Suppressor macrophage (primary cell): ENCODE measurements around the gene TNS4.

Experiments
- DNase-seq, 4 experiments: peaks; one replicate each; pipeline ENCODE4 v3.0.0-alpha.2; 2020 to 2022

Gene TNS4

GRCh38 chr17:40535924-40536294 lies 34.5 kb upstream of the TNS4 start:
- DNase-seq = peak; percentile 27 to 56 (median 47)

- DNase-seq = no peak
Measured at GRCh38 chr17:40535438-40535837, 34.0 kb upstream of the TNS4 start.

- no peak for DNase-seq
Measured at GRCh38 chr17:40534371-40535189, 33.2 kb upstream of the TNS4 start.

DNA sequence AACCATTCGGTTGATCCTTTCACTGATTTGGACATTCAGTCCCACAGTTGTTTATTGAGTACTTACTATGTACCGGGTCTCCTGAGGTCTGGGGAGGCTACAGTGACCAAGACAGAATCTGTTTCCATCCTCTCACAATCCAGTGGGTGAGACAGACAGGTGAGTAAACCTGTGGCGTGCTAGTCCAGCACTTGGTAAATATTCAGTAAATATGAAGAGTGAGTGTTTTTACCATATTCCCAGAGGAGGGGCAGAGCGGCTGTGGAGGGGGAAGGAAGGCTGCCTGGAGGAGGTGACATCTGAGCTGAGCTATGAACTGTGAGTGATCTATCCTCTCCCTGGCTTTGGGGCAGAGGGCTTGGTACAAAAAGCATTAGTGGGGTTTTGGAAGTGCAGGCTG lies 32.5 kb upstream of the TNS4 start:
- DNase-seq = no peak

- DNase-seq = peak in 2 of 4 experiments; percentile 16 to 33
Measured at GRCh38 chr17:40532520-40533253, 31.3 kb upstream of the TNS4 start.

DNA sequence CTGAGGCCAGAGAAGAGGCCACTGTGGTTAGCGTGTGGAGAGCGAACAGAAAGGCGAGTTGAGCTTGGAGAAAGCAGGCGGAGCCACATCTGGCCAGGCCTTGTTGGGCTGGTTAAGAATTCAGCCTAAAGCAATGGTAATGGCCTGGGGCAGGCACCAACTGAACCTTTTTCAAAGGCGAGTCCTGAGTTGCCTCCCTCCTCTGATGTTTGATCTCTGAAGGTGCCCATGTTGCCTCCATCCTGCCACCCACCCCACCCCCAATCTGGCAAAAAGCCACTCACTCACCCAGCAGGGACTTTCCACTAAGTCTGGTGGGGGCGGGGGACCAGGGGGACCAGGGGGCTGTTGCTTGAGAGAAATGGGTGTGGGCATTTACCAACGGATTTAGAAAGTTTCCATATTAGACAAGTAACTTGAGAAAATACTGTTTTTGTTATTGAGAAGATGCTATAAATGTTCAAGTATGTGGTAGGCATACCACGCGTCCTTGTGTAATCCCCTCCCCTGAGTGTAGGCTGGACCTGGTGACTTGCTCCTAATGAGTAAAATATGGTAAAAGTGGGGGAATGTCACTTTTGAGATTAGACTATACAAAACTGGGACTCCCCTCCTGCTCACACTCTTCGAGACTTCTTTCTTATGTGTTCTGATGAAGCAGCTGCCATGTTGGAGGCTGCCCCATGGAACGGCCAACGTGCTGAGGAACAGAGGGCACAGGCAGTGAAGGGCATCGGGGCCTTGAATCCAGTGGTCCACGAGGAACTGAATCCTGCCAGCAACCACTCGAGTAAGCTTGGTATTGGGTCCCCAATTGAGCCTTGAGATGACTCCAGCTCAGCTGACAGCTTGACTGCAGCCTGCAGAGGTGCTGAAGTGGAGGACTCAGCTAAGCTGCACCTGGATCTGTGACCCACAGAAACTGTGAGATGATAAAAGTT lies 29.9 kb upstream of the TNS4 start:
- DNase-seq = no peak

GRCh38 chr17:40530531-40530994 lies 29.1 kb upstream of the TNS4 start:
- no peak for DNase-seq

DNA sequence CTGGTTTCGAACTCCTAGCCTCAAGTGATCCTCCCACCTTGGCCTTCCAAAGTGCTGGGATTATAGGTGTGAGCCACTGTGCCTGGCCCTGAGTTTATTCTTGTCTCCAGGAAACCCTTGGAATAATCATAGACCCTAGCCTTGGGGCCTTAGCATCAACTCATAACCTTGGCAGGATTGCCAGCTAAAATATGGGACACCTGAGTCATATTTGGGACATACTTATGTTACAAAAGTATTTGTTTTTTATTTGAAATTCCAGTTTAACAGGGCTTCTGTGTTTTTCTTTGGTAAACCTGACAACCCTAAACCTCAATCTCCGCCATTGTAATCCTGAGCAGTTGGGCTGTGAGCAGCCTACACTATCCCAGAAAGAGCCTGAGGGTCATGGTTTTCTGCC lies 28.6 kb upstream of the TNS4 start:
- no peak for DNase-seq

- DNase-seq = no peak
Measured at GRCh38 chr17:40528692-40529417, 27.4 kb upstream of the TNS4 start.

DNA sequence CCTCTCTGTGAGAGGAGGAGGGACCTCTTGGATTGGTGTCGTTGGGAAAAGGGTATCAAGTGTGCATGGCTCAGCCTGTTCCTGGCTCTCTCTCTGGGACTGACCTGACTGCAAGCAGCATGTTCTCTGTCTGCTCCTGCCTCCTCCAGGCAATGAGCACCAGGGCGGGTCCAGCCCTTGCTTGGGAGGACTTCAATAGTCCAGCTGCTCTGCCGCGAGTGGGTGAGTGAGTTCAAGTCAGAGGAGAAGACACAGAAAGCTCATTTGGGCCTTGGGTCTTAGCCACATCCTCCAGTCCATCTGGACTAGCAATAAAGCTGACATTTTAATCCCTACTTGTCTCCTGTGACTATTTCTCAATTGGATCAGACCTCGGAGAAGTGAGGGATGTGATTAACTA lies 25.2 kb upstream of the TNS4 start:
- no peak for DNase-seq

- no peak for DNase-seq
Measured at GRCh38 chr17:40525294-40525693, 23.9 kb upstream of the TNS4 start.

DNA sequence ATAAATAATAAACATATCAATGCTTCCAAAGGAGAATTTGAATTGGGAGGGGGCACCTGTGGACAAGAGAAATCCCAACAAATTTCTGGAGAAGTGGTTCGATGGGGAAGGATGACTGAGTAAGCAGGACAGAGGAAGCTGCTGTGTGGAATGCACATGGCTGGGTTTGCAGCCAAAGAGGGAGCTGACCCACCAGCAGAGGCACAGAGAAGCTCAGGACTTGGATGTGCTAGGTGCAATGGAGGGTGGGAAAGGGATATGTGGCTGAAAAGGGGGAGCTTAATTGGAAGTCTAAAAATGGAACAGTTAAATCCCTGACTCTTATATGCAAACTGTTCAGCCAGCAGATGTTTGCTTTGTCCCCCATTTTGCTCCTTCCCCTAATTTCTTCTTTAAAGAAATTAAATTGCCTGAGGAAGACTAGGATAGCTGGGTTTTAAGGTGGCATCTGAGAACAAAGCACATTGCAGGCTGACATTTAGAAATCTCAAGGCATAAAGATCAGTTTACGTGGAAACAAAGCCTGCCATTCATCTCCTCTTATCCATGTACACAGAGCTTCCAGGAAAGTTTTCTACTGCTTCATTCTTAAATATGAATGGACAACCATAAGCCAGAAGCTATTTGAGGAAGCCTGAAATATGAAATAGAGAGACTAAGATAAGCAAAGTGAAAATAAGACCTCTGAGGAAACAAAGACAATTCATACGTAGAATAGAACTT lies 23.0 kb upstream of the TNS4 start:
- DNase-seq = no peak

DNA sequence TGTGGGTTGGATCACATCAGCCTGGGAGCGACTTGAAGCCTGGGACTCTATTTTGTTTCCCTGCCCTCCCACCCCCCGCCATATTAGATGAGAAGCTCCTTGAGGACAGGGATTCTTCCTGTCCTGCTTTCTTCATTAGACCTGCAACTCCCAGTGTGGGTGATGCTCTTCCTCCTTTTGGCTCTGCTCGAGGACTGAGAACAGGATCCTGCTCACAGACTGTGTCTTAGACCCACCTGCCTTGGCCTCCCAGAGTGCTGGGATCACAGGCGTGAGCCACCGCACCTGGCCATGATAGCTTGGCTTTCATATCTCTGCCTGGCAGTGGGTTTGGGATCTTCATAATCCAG lies 21.5 kb upstream of the TNS4 start:
- no peak for DNase-seq

GRCh38 chr17:40522250-40522960 lies 21.0 kb upstream of the TNS4 start:
- no peak for DNase-seq

- DNase-seq = no peak
Measured at GRCh38 chr17:40520991-40521453, 19.6 kb upstream of the TNS4 start.

DNA sequence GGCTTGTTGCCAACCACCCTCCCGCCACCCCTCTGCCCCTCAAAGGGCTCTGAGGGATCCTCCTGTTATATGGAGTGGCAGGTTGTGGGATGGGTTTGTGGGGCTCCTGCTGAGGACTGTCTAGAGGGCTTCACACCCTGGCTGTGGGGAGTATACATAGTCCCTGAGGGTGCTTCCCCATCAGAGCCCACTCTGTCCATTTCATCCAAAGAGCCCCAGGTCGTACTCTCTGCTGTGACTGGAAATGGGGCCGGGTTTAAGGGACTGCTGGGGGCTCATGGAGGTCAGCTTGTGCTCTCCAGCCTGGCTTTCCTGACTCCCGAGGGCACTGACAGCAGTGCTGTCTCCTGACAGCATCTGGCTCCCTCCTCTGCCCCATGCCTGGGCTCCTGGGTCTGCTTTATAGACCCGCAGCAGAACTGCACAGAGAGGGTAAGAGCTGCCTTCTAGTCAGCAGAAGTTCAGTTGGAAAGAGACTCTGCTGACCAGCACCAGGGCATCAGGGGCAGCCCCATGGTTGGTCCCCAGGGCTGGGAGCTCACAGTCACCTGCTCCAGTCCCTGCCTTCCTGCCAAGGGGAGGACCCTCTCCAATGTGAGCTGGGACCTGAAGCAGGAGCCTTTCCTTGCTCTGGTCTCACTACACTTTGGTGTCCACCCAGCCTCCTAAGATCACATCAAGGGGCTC lies 17.8 kb upstream of the TNS4 start:
- DNase-seq = no peak

GRCh38 chr17:40518401-40519088 lies 17.1 kb upstream of the TNS4 start:
- no peak for DNase-seq

DNA sequence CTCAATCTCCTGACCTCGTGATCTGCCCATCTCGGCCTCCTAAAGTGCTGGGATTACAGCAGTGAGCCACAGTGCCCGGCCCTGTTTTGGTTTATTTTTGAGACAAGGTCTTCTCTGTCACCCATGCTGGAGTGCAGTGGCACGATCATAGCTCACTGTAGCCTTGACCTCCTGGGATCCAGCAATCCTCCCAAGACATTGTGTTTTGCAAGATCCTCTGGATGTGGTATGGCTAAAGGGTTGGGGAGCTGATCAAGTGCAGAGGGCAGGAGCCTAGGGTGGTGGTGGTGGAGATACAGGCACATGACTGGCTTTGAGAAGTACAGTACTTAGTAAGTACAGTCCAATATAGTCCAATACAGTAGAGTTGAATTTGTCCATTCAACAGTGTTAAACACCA lies 16.6 kb upstream of the TNS4 start:
- no peak for DNase-seq

GRCh38 chr17:40517286-40517662 lies 15.9 kb upstream of the TNS4 start:
- DNase-seq = no peak
